Mammary epithelial cell (primary cell): ENCODE data around the gene PNP.

ENCODE experiments used
- EZH2 ChIP-seq: IDR thresholded peaks from 2 replicates; pipeline ENCODE4 v1.6.1; 2012; ENCODE audit warnings: low read length, inconsistent platforms, borderline replicate concordance
- TF ChIP-seq, protein P1 (sequence below), 2 donors: IDR thresholded peaks in 1 of 2; conservative IDR thresholded peaks in 1 of 2; 2 replicates each; pipeline ENCODE4 v1.5.1; 2011 to 2012; ENCODE audit warnings: inconsistent platforms in 2 of 2, low read length in 2 of 2, mild to moderate bottlenecking in 2 of 2, control low read depth in 1 of 2, low read depth in 1 of 2; ENCODE audit not compliant: insufficient read depth in 1 of 2; ENCODE audit errors: extremely low read depth in 1 of 2

DNA sequence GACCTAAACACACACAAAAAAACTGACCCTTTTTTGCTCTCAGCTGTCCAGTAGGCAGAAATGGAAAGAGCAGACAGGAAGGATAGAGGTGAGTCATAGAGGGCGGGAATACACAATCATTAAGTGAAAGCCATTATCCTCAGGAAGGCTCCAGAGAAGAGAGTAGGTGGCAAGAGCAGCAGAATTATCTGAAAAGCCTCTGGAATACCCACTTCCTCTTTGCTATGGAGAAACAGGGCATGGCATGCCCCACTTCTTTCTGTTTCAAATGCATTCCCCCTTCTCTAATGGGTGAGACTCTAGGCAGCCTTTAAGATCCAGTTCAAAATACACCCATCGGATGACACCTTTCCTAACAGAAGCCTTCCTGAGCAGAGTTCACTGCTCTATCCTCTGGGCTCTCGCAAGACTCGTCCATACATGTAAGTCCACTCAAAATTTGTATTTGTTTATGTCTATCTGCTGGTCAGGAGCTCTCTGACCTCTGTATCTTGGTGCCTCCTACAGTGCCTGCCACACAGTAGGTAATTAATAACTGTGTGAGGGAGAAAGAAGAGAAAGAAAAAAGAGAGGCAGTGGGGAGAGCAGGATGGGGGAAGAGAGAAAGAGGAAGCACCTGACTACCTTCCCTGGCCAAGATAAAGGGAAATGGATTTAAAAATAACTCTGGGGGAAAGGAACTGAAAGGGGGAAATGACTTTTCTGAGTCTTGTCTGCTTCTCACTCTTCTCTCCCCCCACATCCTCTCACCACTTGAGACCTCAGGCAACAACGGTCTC, 41.8 kb upstream of the PNP start:
- TF ChIP-seq, protein P1, sequence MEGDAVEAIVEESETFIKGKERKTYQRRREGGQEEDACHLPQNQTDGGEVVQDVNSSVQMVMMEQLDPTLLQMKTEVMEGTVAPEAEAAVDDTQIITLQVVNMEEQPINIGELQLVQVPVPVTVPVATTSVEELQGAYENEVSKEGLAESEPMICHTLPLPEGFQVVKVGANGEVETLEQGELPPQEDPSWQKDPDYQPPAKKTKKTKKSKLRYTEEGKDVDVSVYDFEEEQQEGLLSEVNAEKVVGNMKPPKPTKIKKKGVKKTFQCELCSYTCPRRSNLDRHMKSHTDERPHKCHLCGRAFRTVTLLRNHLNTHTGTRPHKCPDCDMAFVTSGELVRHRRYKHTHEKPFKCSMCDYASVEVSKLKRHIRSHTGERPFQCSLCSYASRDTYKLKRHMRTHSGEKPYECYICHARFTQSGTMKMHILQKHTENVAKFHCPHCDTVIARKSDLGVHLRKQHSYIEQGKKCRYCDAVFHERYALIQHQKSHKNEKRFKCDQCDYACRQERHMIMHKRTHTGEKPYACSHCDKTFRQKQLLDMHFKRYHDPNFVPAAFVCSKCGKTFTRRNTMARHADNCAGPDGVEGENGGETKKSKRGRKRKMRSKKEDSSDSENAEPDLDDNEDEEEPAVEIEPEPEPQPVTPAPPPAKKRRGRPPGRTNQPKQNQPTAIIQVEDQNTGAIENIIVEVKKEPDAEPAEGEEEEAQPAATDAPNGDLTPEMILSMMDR (conservative IDR thresholded peaks at IDR 0.05 in 1 of 2, IDR thresholded peaks at IDR 0.05 in 1 of 2; ENCODE audit: extremely low read depth in 1 of 2, insufficient read depth in 1 of 2, low read depth in 1 of 2, low read length in 2 of 2): no peak
- TF ChIP-seq EZH2: no peak
